K562 (cell line): ENCODE results near the gene ZNF296. TPM values are rescaled to one million over a fixed set of nuclear protein-coding genes. Genes with fewer than 3 reads are reported as not detected.

Source experiments
- MEF2D ChIP-seq: conservative IDR thresholded peaks from 2 replicates; pipeline ENCODE4 v1.6.1; 2016; ENCODE audit warnings: low read depth, missing genetic modification characterization, missing compliant biosample characterization
- MGA ChIP-seq: fragments of 450-650 bp; IDR thresholded peaks from 2 replicates; pipeline ENCODE4 v1.6.1; 2016; ENCODE audit warnings: mild to moderate bottlenecking, moderate library complexity
- PCBP2 ChIP-seq: fragments of 200-400 bp; formaldehyde crosslinking; IDR thresholded peaks from 2 replicates; pipeline ENCODE4 v1.6.1; 2018; ENCODE audit warnings: low read length, low read depth, mild to moderate bottlenecking, moderate library complexity; ENCODE audit not compliant: poor library complexity, severe bottlenecking
- RB1 ChIP-seq: fragments of 450-650 bp; IDR thresholded peaks from 2 replicates; pipeline ENCODE4 v1.6.1; 2017; ENCODE audit warnings: low read depth, mild to moderate bottlenecking
- RBM15 ChIP-seq: fragments of 200-400 bp; formaldehyde crosslinking; IDR thresholded peaks from 2 replicates; pipeline ENCODE4 v1.6.1; 2018; ENCODE audit warnings: mild to moderate bottlenecking, low read length, moderate library complexity; ENCODE audit not compliant: insufficient read depth
- TAL1 ChIP-seq: fragments of 450-650 bp; IDR thresholded peaks from 2 replicates; pipeline ENCODE4 v1.6.1; 2016; ENCODE audit warnings: mild to moderate bottlenecking
- ZBTB17 ChIP-seq: fragments of 450-650 bp; formaldehyde crosslinking; IDR thresholded peaks from 2 replicates; pipeline ENCODE4 v1.4.0; 2020; ENCODE audit warnings: mild to moderate bottlenecking
- ZFPM2 ChIP-seq: fragments of 250-450 bp; sonication (Bioruptor Pico); IDR thresholded peaks from 2 replicates; pipeline ENCODE4 v1.5.1; 2022; ENCODE audit warnings: mild to moderate bottlenecking
- polyA plus RNA-seq, 8 experiments: library from polyadenylated mRNA; depleted of rRNA in 4 of 8; stranded (reverse) in 5 of 8; unstranded in 3 of 8; fragments of >200 nt; fragmentation: Nextera tagmentation in 2 of 8; fragmentation: Illumina TruSeq in 1 of 8; extraction: Ambion mirVana in 2 of 8; extraction: Trizol in 1 of 8; gene quantifications; 2 replicates each; pipeline versions ENCODE4 v1.2.1 to v1.2.3, GENCODE V29; 2011 to 2014; ENCODE audit warnings: inconsistent platforms in 1 of 8, missing spikeins in 1 of 8
- total RNA-seq, 7 experiments: library from RNA; depleted of rRNA in 6 of 7; stranded (reverse); fragments of >200 nt in 6 of 7; fragmentation: Illumina TruSeq in 2 of 7; extraction: Trizol in 2 of 7; gene quantifications; 2 replicates each; pipeline versions ENCODE4 v1.2.1 to v1.2.3, GENCODE V29; 2011 to 2021; ENCODE audit warnings: low replicate concordance in 1 of 7
- TF ChIP-seq, protein P1 (sequence below): fragments of 450-650 bp; IDR thresholded peaks from 2 replicates; pipeline ENCODE4 v1.6.1; 2018; ENCODE audit not compliant: partially characterized antibody
- TF ChIP-seq, protein P2 (sequence below): sonication (generic); formaldehyde crosslinking; IDR thresholded peaks from 2 replicates; pipeline ENCODE4 v1.8.0; 2023; ENCODE audit warnings: mild to moderate bottlenecking, missing genetic modification reagents

Gene ZNF296
- total and polyA plus RNA-seq, 9 of the 15 experiments (the other 6 are each of a cell fraction or from before 2014, with no cell fraction given), result 0.03 to 8.8 (median 0.47) TPM; not detected in 1

- TF ChIP-seq, protein P1, sequence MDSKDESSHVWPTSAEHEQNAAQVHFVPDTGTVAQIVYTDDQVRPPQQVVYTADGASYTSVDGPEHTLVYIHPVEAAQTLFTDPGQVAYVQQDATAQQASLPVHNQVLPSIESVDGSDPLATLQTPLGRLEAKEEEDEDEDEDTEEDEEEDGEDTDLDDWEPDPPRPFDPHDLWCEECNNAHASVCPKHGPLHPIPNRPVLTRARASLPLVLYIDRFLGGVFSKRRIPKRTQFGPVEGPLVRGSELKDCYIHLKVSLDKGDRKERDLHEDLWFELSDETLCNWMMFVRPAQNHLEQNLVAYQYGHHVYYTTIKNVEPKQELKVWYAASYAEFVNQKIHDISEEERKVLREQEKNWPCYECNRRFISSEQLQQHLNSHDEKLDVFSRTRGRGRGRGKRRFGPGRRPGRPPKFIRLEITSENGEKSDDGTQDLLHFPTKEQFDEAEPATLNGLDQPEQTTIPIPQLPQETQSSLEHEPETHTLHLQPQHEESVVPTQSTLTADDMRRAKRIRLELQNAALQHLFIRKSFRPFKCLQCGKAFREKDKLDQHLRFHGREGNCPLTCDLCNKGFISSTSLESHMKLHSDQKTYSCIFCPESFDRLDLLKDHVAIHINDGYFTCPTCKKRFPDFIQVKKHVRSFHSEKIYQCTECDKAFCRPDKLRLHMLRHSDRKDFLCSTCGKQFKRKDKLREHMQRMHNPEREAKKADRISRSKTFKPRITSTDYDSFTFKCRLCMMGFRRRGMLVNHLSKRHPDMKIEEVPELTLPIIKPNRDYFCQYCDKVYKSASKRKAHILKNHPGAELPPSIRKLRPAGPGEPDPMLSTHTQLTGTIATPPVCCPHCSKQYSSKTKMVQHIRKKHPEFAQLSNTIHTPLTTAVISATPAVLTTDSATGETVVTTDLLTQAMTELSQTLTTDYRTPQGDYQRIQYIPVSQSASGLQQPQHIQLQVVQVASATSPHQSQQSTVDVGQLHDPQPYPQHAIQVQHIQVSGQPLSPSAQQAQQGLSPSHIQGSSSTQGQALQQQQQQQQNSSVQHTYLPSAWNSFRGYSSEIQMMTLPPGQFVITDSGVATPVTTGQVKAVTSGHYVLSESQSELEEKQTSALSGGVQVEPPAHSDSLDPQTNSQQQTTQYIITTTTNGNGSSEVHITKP, result no peak
- TF ChIP-seq ZBTB17 (CRISPR knock-in tag), result no peak
- TF ChIP-seq MEF2D (tag), result no peak
- TF ChIP-seq ZFPM2 (CRISPR knock-in tag), result no peak
- TF ChIP-seq, protein P2, sequence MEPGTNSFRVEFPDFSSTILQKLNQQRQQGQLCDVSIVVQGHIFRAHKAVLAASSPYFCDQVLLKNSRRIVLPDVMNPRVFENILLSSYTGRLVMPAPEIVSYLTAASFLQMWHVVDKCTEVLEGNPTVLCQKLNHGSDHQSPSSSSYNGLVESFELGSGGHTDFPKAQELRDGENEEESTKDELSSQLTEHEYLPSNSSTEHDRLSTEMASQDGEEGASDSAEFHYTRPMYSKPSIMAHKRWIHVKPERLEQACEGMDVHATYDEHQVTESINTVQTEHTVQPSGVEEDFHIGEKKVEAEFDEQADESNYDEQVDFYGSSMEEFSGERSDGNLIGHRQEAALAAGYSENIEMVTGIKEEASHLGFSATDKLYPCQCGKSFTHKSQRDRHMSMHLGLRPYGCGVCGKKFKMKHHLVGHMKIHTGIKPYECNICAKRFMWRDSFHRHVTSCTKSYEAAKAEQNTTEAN (CRISPR knock-in tag), result no peak
- no peak for TF ChIP-seq PCBP2
- no peak for TF ChIP-seq MGA
- TF ChIP-seq RBM15, result no peak
- peak; percentile 46; the same call in 1 of the 2 replicates for TF ChIP-seq RB1
- TF ChIP-seq TAL1, result no peak
Observed at GRCh38 chr19:45059258-45059965, 16.9 kb downstream of the ZNF296 start (continued).
